Measurements from ENCODE around the gene VDR. TPM values are rescaled to one million over a fixed set of nuclear protein-coding genes. Genes with fewer than 3 reads are reported as not detected.

Gene VDR
- total RNA-seq, 1 experiment from 2014 or later, result 22.3 TPM

DNA sequence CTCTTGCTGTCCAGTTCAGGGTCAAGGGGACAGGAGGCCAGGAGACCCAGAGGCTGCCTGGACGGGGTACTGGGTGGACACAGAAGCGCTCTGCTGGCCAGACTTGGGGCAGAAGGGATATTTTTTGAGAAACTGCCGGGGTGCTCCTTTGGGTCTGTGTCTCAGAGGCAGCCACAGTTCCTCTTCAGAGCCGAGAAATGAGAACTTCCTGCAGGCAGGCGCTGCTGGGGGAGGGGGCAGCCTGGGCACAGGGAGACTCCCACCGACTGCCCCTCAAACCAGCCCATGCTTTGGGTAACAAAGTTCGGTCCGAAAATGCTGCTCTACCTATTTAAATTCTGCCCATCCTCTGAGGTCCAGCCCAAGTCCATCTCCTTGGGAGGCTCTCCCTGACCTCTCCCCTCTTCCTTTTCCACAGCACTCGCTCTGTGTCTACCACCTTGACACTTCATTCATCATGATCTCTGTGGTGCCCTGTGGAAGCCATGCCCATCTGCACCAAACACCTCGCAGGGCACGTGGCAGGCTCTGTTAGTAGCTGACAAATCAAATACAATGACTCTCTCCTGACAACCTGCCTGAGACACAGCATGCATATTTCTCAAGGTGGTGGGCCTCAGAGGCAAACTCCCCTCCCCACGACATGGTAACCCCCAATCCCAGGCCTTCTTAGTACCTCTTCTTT, 101.5 kb downstream of the VDR start:
- H3K27me3 Mint-ChIP-seq (ENCODE audit: insufficient read depth, unreplicated experiment), result no peaks in the 10 kb centered on the region
- H3K4me1 Mint-ChIP-seq (ENCODE audit: insufficient read depth, unreplicated experiment), result peaks cover 6% of the 10 kb centered on the region
- DNase-seq (ENCODE audit: unreplicated experiment), result no peak
- CTCF ChIA-PET, result interaction anchor here (0.7 to 3.1 kb wide), 3 partner anchors 13 to 391 kb away, joined by 3 to 12 read pairs (median 5); no protein-coding TSS in a partner anchor
- H3K36me3 Mint-ChIP-seq (ENCODE audit: insufficient read depth, unreplicated experiment), result peaks cover 7% of the 10 kb centered on the region
- H3K27ac Mint-ChIP-seq (ENCODE audit: low read depth, unreplicated experiment), result peak overlapping the region; percentile 85
- intact Hi-C loops (cut with micrococcal nuclease), result no loop called here
- POLR2A ChIA-PET, result interaction anchor here (1.2 kb wide), 1 partner anchor 34 kb away, joined by 3 read pairs; no protein-coding TSS in a partner anchor
- TF ChIP-seq, protein P1, sequence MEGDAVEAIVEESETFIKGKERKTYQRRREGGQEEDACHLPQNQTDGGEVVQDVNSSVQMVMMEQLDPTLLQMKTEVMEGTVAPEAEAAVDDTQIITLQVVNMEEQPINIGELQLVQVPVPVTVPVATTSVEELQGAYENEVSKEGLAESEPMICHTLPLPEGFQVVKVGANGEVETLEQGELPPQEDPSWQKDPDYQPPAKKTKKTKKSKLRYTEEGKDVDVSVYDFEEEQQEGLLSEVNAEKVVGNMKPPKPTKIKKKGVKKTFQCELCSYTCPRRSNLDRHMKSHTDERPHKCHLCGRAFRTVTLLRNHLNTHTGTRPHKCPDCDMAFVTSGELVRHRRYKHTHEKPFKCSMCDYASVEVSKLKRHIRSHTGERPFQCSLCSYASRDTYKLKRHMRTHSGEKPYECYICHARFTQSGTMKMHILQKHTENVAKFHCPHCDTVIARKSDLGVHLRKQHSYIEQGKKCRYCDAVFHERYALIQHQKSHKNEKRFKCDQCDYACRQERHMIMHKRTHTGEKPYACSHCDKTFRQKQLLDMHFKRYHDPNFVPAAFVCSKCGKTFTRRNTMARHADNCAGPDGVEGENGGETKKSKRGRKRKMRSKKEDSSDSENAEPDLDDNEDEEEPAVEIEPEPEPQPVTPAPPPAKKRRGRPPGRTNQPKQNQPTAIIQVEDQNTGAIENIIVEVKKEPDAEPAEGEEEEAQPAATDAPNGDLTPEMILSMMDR (IDR thresholded peaks at IDR 0.05; ENCODE audit: unreplicated experiment), result no peak
- H3K9me3 Mint-ChIP-seq (ENCODE audit: unreplicated experiment), result no peaks in the 10 kb centered on the region
- BruUV-seq (replicated peaks), result no TSS peak
- no peak overlapping the region for H3K4me3 Mint-ChIP-seq (ENCODE audit: unreplicated experiment)

DNA sequence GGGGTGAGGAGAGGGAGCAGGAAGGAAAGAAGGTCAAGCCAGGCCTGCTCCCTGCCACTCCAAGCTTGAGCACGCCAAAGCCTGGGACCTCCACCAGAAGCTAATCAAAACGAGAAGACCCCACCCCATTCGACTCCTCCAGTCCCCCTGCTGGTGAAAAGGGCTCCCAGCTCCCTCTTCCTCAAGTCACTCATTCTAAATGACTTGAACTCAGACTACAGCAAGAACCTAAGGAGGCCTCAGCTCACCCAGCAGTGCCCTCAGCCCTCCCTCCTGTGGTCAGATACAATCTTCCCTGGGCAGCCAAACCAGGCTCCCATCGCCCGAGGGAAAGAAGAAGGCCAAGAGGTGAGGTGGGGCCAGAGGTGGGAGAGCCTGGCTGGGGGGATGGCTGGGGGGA, 102.5 kb downstream of the VDR start:
- POLR2A ChIA-PET, result interaction anchor here (0.6 to 1.3 kb wide), 3 partner anchors 35 to 161 kb away, joined by 3 to 7 read pairs (median 4); no protein-coding TSS in a partner anchor
- H3K9me3 Mint-ChIP-seq (ENCODE audit: unreplicated experiment), result no peaks in the 10 kb centered on the region
- intact Hi-C loops (cut with micrococcal nuclease), result no loop called here
- peak overlapping the region; percentile 38 for H3K27ac Mint-ChIP-seq (ENCODE audit: low read depth, unreplicated experiment)
- BruUV-seq (replicated peaks), result no TSS peak
- CTCF ChIA-PET, result interaction anchor here (1.0 to 38.2 kb wide), 5 partner anchors 11 to 60 kb away, joined by 3 to 622 read pairs (median 5); no protein-coding TSS in a partner anchor
- H3K4me1 Mint-ChIP-seq (ENCODE audit: insufficient read depth, unreplicated experiment), result peaks cover 5% of the 10 kb centered on the region
- no peaks in the 10 kb centered on the region for H3K27me3 Mint-ChIP-seq (ENCODE audit: insufficient read depth, unreplicated experiment)
- TF ChIP-seq, protein P1 (IDR thresholded peaks at IDR 0.05; ENCODE audit: unreplicated experiment), result peak; percentile 6
- no peak for DNase-seq (ENCODE audit: unreplicated experiment)
- no peak overlapping the region for H3K4me3 Mint-ChIP-seq (ENCODE audit: unreplicated experiment)
- H3K36me3 Mint-ChIP-seq (ENCODE audit: insufficient read depth, unreplicated experiment), result peaks cover 16% of the 10 kb centered on the region

DNA sequence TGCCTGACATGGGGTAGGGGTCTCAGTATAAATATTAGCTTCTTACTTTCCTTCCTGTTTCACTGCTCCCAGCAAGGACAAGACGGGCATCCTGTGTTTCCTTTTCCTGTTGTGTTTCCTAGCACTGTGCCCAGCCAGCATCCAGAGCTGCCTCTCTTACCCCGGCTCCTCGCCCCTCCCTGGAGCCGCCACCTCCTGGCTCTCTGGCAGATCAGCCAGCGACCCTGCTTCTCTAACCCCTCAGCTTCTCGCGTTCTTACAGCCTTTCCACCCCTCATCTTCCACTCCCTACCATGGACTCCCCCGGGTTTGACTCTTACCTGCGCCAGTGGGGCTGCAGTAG, 102.9 kb downstream of the VDR start:
- H3K9me3 Mint-ChIP-seq (ENCODE audit: unreplicated experiment), result no peaks in the 10 kb centered on the region
- H3K36me3 Mint-ChIP-seq (ENCODE audit: insufficient read depth, unreplicated experiment), result peaks cover 20% of the 10 kb centered on the region
- no peaks in the 10 kb centered on the region for H3K27me3 Mint-ChIP-seq (ENCODE audit: insufficient read depth, unreplicated experiment)
- no peak for DNase-seq (ENCODE audit: unreplicated experiment)
- H3K4me1 Mint-ChIP-seq (ENCODE audit: insufficient read depth, unreplicated experiment), result peaks cover 5% of the 10 kb centered on the region
- TF ChIP-seq, protein P1 (IDR thresholded peaks at IDR 0.05; ENCODE audit: unreplicated experiment), result no peak
- ChIA-PET POLR2A (interaction anchor here (0.6 to 1.3 kb wide), 3 partner anchors 36 to 161 kb away, joined by 3 to 7 read pairs (median 4); no protein-coding TSS in a partner anchor), CTCF (interaction anchor here (0.8 to 38.2 kb wide), 7 partner anchors 11 to 60 kb away, joined by 3 to 622 read pairs (median 4); no protein-coding TSS in a partner anchor)
- intact Hi-C loops (cut with micrococcal nuclease), result no loop called here
- H3K27ac Mint-ChIP-seq (ENCODE audit: low read depth, unreplicated experiment), result peak overlapping the region; percentile 38
- BruUV-seq (replicated peaks), result no TSS peak
- H3K4me3 Mint-ChIP-seq (ENCODE audit: unreplicated experiment), result no peak overlapping the region

DNA sequence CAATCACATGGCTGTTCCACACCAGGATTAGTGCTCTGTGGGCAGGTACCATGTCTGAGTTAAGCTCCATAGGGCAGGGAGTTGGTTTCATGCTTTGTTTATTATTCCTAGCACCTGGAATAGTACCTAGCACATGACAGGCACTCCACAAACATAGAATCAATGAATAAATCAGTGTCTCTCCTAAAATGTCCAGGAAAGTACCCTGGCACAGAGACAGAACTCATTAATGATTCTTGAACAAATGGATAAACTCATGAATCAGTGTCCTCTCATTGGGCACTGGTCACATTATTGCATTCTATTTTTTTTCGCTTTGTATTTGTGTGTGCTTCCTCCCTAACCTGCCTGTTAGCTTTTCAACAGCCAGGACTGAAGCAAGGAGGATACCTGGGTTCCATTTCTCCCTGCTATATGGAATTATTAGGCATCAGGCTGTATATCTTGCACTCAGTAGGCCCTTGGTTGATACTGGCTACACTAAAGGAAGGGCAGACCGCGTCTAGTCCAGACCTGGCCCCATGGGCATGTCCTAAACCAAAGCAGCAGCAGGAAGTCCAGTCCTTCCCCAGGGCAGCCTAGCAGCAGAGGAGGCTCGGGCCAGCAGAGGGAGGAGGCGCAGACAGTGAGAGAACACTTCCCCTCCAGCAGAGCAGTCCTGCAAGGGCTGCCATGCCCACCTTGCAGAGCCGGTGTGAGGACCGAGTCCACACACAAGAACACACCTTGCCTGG, 103.5 kb downstream of the VDR start:
- POLR2A ChIA-PET, result interaction anchor here (0.6 to 1.3 kb wide), 4 partner anchors 36 to 116 kb away, joined by 3 to 7 read pairs (median 4); partner anchors contain the start of gene RAPGEF3
- CTCF ChIA-PET, result interaction anchor here (0.8 to 38.2 kb wide), 5 partner anchors 12 to 59 kb away, joined by 3 to 622 read pairs (median 4); no protein-coding TSS in a partner anchor
- intact Hi-C loops (cut with micrococcal nuclease), result no loop called here
- H3K4me3 Mint-ChIP-seq (ENCODE audit: unreplicated experiment), result no peak overlapping the region
- H3K27me3 Mint-ChIP-seq (ENCODE audit: insufficient read depth, unreplicated experiment), result no peaks in the 10 kb centered on the region
- peaks cover 20% of the 10 kb centered on the region for H3K36me3 Mint-ChIP-seq (ENCODE audit: insufficient read depth, unreplicated experiment)
- H3K27ac Mint-ChIP-seq (ENCODE audit: low read depth, unreplicated experiment), result no peak overlapping the region
- no peak for DNase-seq (ENCODE audit: unreplicated experiment)
- no TSS peak for BruUV-seq (replicated peaks)
- no peaks in the 10 kb centered on the region for H3K9me3 Mint-ChIP-seq (ENCODE audit: unreplicated experiment)
- peaks cover 5% of the 10 kb centered on the region for H3K4me1 Mint-ChIP-seq (ENCODE audit: insufficient read depth, unreplicated experiment)
- TF ChIP-seq, protein P1 (IDR thresholded peaks at IDR 0.05; ENCODE audit: unreplicated experiment), result no peak
